Naive thymus-derived CD4-positive, alpha-beta T cell (primary cell): Measurements from ENCODE around the gene ISG20L2. TPM values are rescaled to one million over a fixed set of nuclear protein-coding genes. Genes with fewer than 3 reads are reported as not detected.
A peak's percentile ranks its signal among the peaks of the same experiment; 100 is the strongest.

ENCODE experiments used
- ATAC-seq: fragments of 150-1000 bp; cut with Tn5 transposase; 2 replicates; pipeline ENCODE4 v1.10.0; 2021; ENCODE audit warnings: mild to moderate bottlenecking, moderate library complexity
- CTCF ChIA-PET: fragments of 350-600 bp; sonication (Branson Sonifier 250); formaldehyde crosslinking; loops from one replicate; lab custom pipeline; 2021; ENCODE audit warnings: antibody characterized with exemption; lab: Charles Lee
- POLR2A ChIA-PET: fragments of 350-600 bp; sonication (Branson Sonifier 250); formaldehyde crosslinking; loops from one replicate; lab custom pipeline; 2021; ENCODE audit warnings: antibody characterized with exemption, inconsistent platforms; lab: Charles Lee
- DNase-seq, 9 donors: peaks; one replicate each; pipeline versions ENCODE4 v3.0.0 to v3.0.0-alpha.2; 2020 to 2022; ENCODE audit warnings: mixed read lengths in 1 of 9
- H3K27ac ChIP-seq: one replicate; pipeline ENCODE4 v1.7.0; 2013; ENCODE audit warnings: mild to moderate bottlenecking, low read depth, low read length, moderate library complexity
- H3K27me3 ChIP-seq, 2 donors: one replicate each; pipeline ENCODE4 v1.7.0; 2013; ENCODE audit warnings: low read length in 2 of 2, mild to moderate bottlenecking in 2 of 2, moderate library complexity in 2 of 2; ENCODE audit not compliant: control insufficient read depth in 2 of 2, insufficient read depth in 2 of 2
- H3K36me3 ChIP-seq, 3 experiments: 1 replicate in 2 of 3; 2 replicates in 1 of 3; pipeline ENCODE4 v1.7.0; 2013; ENCODE audit warnings: low read length in 3 of 3, mild to moderate bottlenecking in 3 of 3, moderate library complexity in 1 of 3; ENCODE audit not compliant: insufficient read depth in 3 of 3, control insufficient read depth in 2 of 3
- H3K4me1 ChIP-seq, 2 donors: one replicate each; pipeline ENCODE4 v1.7.0; 2013; ENCODE audit warnings: low read length in 2 of 2, mild to moderate bottlenecking in 2 of 2, moderate library complexity in 1 of 2; ENCODE audit not compliant: control insufficient read depth in 2 of 2, insufficient read depth in 2 of 2
- H3K4me3 ChIP-seq: 2 replicates; pipeline ENCODE4 v1.7.0; 2013; ENCODE audit warnings: mild to moderate bottlenecking, low read length
- H3K9me3 ChIP-seq, 3 experiments: 1 replicate in 2 of 3; 2 replicates in 1 of 3; pipeline ENCODE4 v1.7.0; 2013; ENCODE audit warnings: low read length in 3 of 3; ENCODE audit not compliant: control insufficient read depth in 2 of 3
- H3K27ac Mint-ChIP-seq, 9 donors: one replicate each; pipeline ENCODE4 v1.8.0; 2020 to 2022; ENCODE audit warnings: mixed read lengths in 9 of 9, mild to moderate bottlenecking in 8 of 9, moderate library complexity in 5 of 9, inconsistent platforms in 2 of 9
- H3K27me3 Mint-ChIP-seq, 5 donors: one replicate each; pipeline ENCODE4 v1.8.0; 2021 to 2022; ENCODE audit warnings: mixed read lengths in 5 of 5, mild to moderate bottlenecking in 1 of 5
- H3K36me3 Mint-ChIP-seq, 5 donors: one replicate each; pipeline ENCODE4 v1.8.0; 2020 to 2022; ENCODE audit warnings: mixed read lengths in 5 of 5, mild to moderate bottlenecking in 3 of 5, inconsistent platforms in 1 of 5
- H3K4me1 Mint-ChIP-seq, 7 donors: one replicate each; pipeline ENCODE4 v1.8.0; 2020 to 2022; ENCODE audit warnings: mixed read lengths in 7 of 7, mild to moderate bottlenecking in 3 of 7, inconsistent platforms in 1 of 7
- H3K4me3 Mint-ChIP-seq, 10 donors: one replicate each; pipeline ENCODE4 v1.8.0; 2020 to 2022; ENCODE audit warnings: mild to moderate bottlenecking in 10 of 10, mixed read lengths in 10 of 10, moderate library complexity in 6 of 10, inconsistent platforms in 2 of 10
- H3K9me3 Mint-ChIP-seq, 11 donors: one replicate each; pipeline ENCODE4 v1.8.0; 2020 to 2022; ENCODE audit warnings: mixed read lengths in 11 of 11, mild to moderate bottlenecking in 4 of 11, inconsistent platforms in 1 of 11, moderate library complexity in 1 of 11
- intact Hi-C, 2 donors: fragments of 100-400 bp; cut with micrococcal nuclease; formaldehyde crosslinking; loops; one replicate each; pipeline ENCODE4 v1.15.1; 2023
- polyA plus RNA-seq, 2 donors: library from polyadenylated mRNA; unstranded; fragments of 300-500 nt; fragmentation: Illumina TruSeq; gene quantifications; one replicate each; pipeline ENCODE4 v1.2.3, GENCODE V29; 2021
- total RNA-seq, 6 experiments: library from RNA in 5 of 6; stranded (reverse) in 5 of 6; gene quantifications; 1 replicate in 5 of 6; 2 replicates in 1 of 6; pipeline ENCODE4 v1.2.3 and lab custom pipeline; 2021 to 2026

ISG20L2 gene
- total and polyA plus RNA-seq, 7 experiments from 2014 or later: 15.3 to 59.9 (median 45.0) TPM

DNA sequence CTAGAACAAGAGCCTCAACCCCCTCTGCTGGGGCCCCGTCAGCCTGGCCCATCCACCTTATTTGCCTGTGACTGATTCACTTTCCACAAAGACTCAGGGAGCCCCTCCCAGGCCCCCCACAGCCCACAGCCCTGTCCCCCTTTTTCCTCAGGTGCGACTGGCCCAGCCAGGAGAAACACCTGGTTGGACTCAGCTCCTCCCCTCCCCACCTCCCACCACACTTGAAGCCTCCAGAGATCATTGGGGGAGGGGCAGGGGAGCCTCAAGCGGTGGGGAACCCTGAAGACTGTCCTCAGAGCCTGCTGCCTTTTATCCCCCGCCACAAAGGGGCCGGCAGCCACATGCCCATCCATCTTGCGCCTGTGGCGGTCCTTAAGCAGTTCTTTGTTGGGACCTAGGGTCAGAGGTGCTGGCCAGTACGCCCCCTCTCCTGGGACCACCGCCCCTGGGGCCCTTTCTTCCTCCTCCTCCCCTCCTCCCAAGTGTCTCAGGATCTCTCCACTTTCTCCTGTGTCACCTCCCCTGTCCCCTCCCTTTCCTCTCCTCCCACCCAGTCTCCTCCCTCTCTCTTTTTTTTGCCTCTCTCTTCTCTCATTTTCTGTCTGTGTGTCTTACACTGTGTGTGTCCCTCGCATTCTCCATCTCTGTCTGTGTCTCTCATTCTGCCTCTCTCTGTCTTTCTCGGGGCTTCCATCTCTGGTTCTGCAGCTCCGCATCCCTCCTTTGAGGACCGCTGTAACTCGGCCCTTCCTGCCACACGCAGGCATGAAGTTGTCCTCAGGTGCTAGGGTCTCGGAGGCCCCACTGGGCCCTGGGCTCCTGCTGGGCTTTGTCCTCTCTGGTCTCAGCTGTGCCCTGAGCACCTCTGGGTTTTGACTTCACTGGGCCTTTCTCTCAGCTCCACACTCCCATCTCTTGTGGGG, 35.4 kb downstream of the ISG20L2 start:
- Histone ChIP-seq H3K9me3 (no peaks in the 10 kb centered on the region), H3K36me3 (no peaks in the 10 kb centered on the region), H3K27ac (no peak overlapping the region), H3K4me3 (no peak overlapping the region), H3K4me1 (peaks cover 5 to 14% of the 10 kb centered on the region in 2 donors), H3K27me3 (peaks cover 0 to 5% of the 10 kb centered on the region in 2 donors)
- peaks cover 0 to 7% (median 0%) of the 10 kb centered on the region in 5 donors for H3K36me3 Mint-ChIP-seq
- H3K27ac Mint-ChIP-seq: peak overlapping the region in 2 of 9 donors; percentile 53 to 55
- POLR2A ChIA-PET: interaction anchor here (0.5 to 6.7 kb wide), 3 partner anchors 10 to 34 kb away, joined by 3 to 53 read pairs (median 3); partner anchors contain the start of genes ISG20L2 and METTL25B
- DNase-seq: peak in 1 of 9 donors; percentile 30
- CTCF ChIA-PET: interaction anchor here (0.6 to 1.7 kb wide), 4 partner anchors 13 to 35 kb away, joined by 3 to 7 read pairs (median 5); no protein-coding TSS in a partner anchor
- ATAC-seq: peak; percentile 2
- intact Hi-C loops: no loop called here
- no peaks in the 10 kb centered on the region for H3K9me3 Mint-ChIP-seq
- peak overlapping the region in 4 of 10 donors; percentile 5 to 62 (median 50) for H3K4me3 Mint-ChIP-seq
- H3K27me3 Mint-ChIP-seq: peaks cover 53 to 74% (median 60%) of the 10 kb centered on the region in 5 donors
- peaks cover 18 to 30% (median 25%) of the 10 kb centered on the region in 7 donors for H3K4me1 Mint-ChIP-seq

GRCh38 chr1:156692441-156692924, 36.1 kb downstream of the ISG20L2 start:
- Mint-ChIP-seq H3K36me3 (peaks cover 0 to 7% (median 0%) of the 10 kb centered on the region in 5 donors), H3K27me3 (peaks cover 53 to 74% (median 60%) of the 10 kb centered on the region in 5 donors), H3K27ac (peak overlapping the region in 1 of 9 donors; percentile 2), H3K4me3 (peak overlapping the region in 2 of 10 donors; percentile 7 to 62), H3K9me3 (no peaks in the 10 kb centered on the region), H3K4me1 (peaks cover 18 to 30% (median 25%) of the 10 kb centered on the region in 7 donors)
- Histone ChIP-seq H3K4me3 (no peak overlapping the region), H3K9me3 (no peaks in the 10 kb centered on the region), H3K4me1 (peaks cover 5 to 14% of the 10 kb centered on the region in 2 donors), H3K36me3 (no peaks in the 10 kb centered on the region), H3K27me3 (peaks cover 0 to 5% of the 10 kb centered on the region in 2 donors), H3K27ac (no peak overlapping the region)
- ChIA-PET POLR2A (interaction anchor here (0.5 to 6.7 kb wide), 2 partner anchors 28 to 34 kb away, joined by 3 to 53 read pairs; partner anchors contain the start of genes ISG20L2 and METTL25B), CTCF (interaction anchor here (0.6 to 3.6 kb wide), 4 partner anchors 14 to 34 kb away, joined by 3 to 19 read pairs (median 5); no protein-coding TSS in a partner anchor)
- no peak for DNase-seq
- no peak for ATAC-seq
- intact Hi-C loops: no loop called here

DNA sequence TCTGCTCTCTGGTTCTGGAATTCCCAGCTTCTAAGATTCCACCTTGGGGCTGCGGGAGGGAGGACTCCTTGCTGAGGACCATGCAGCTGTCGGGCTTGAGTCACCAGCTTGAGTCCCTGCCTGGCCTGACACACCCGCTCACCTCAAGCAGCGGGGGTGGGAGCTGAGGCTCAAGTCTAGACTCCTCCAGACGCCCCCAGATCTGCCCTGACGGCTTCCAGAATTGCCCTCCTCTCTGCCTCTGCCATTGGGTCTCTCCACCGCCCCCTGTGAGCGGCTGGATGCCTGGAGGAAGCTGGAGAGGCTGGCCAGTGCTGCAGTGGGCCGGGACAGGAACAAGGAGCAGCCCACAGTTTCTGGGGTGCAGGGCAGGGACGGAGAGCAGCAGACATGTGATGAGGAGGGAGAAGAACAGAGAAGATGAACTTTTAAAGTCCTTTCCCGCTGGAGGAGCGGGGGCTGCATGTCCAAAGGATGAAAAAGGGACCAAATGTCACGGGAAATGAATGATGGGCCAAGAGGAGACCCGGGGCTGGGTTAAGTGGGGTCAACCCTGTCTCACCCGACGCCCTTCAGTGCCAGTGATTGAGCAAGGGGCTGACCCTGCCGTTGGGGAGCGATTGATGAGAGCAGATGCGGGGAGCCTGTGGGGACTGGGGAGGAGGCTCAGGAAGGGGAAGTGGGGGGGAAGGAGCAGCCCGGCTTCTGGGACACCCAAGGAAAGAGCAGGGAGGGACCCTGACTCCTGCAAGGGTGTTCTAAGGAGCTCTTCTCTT, 36.7 kb downstream of the ISG20L2 start:
- Mint-ChIP-seq H3K27ac (peak overlapping the region in 1 of 9 donors; percentile 2), H3K36me3 (peaks cover 0 to 3% (median 0%) of the 10 kb centered on the region in 5 donors)
- ATAC-seq: no peak

DNA sequence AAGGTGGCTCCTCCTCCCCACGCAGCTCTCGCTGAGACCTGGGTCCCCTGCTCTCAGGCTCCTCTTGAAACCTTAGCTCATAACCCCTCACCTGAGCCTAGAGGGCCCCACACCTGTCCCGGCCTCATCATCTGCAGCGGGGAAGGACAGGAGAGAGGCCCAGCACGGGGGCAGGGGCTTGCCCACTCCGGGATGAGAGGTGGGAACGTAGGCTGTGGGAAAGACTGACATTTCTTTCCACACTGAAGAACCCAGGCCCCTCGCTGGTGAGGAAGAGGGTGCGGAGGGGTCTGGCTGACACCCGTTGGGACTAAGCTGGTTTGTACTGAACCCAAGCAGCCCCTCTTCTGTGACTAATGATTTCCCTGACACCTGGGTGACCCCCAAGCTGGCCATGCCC, 37.4 kb downstream of the ISG20L2 start:
- Mint-ChIP-seq H3K27ac (no peak overlapping the region), H3K4me1 (peaks cover 17 to 30% (median 25%) of the 10 kb centered on the region in 7 donors), H3K27me3 (peaks cover 43 to 67% (median 51%) of the 10 kb centered on the region in 5 donors), H3K4me3 (no peak overlapping the region), H3K9me3 (no peaks in the 10 kb centered on the region), H3K36me3 (no peaks in the 10 kb centered on the region)
- ATAC-seq (no peak), DNase-seq (no peak)
- CTCF ChIA-PET: interaction anchor here (1.0 to 8.9 kb wide), 8 partner anchors 9 to 199 kb away, joined by 4 to 234 read pairs (median 19); partner anchors contain the start of genes CRABP2, INSRR, ISG20L2 and METTL25B
- Histone ChIP-seq H3K27ac (no peak overlapping the region), H3K36me3 (no peaks in the 10 kb centered on the region), H3K27me3 (peaks cover 0 to 5% of the 10 kb centered on the region in 2 donors), H3K4me1 (peaks cover 5 to 14% of the 10 kb centered on the region in 2 donors), H3K9me3 (no peaks in the 10 kb centered on the region), H3K4me3 (no peak overlapping the region)
- POLR2A ChIA-PET: interaction anchor here (2.5 to 6.7 kb wide), 2 partner anchors 15 to 36 kb away, joined by 13 to 53 read pairs; partner anchors contain the start of genes CRABP2, ISG20L2 and METTL25B
- intact Hi-C loops: no loop called here

More for the DNA sequence above, 36.7 kb downstream of the ISG20L2 start:
- intact Hi-C loops: no loop called here
- Mint-ChIP-seq H3K27me3 (peaks cover 49 to 72% (median 58%) of the 10 kb centered on the region in 5 donors), H3K4me3 (peak overlapping the region in 1 of 10 donors; percentile 7), H3K9me3 (no peaks in the 10 kb centered on the region), H3K4me1 (peaks cover 18 to 30% (median 25%) of the 10 kb centered on the region in 7 donors)
- Histone ChIP-seq H3K9me3 (no peaks in the 10 kb centered on the region), H3K27ac (no peak overlapping the region), H3K4me1 (peaks cover 5 to 14% of the 10 kb centered on the region in 2 donors), H3K27me3 (peaks cover 0 to 5% of the 10 kb centered on the region in 2 donors), H3K36me3 (no peaks in the 10 kb centered on the region), H3K4me3 (no peak overlapping the region)
- POLR2A ChIA-PET: interaction anchor here (6.7 kb wide), 1 partner anchor 35 kb away, joined by 53 read pairs; the partner anchor contains the start of genes ISG20L2 and METTL25B
- CTCF ChIA-PET: interaction anchor here (0.6 to 8.9 kb wide), 7 partner anchors 10 to 34 kb away, joined by 3 to 234 read pairs (median 7); partner anchors contain the start of genes CRABP2, ISG20L2 and METTL25B
- no peak for DNase-seq

- no peaks in the 10 kb centered on the region for H3K36me3 ChIP-seq
- intact Hi-C loops: no loop called here
- H3K4me1 ChIP-seq: peaks cover 5 to 14% of the 10 kb centered on the region in 2 donors
- Mint-ChIP-seq H3K27ac (peak overlapping the region in 1 of 9 donors; percentile 59), H3K4me3 (no peak overlapping the region), H3K36me3 (no peaks in the 10 kb centered on the region), H3K4me1 (peaks cover 17 to 30% (median 25%) of the 10 kb centered on the region in 7 donors), H3K9me3 (no peaks in the 10 kb centered on the region), H3K27me3 (peaks cover 43 to 67% (median 50%) of the 10 kb centered on the region in 5 donors)
- H3K9me3 ChIP-seq: no peaks in the 10 kb centered on the region
- peaks cover 0 to 5% of the 10 kb centered on the region in 2 donors for H3K27me3 ChIP-seq
- no peak for ATAC-seq
- H3K27ac ChIP-seq: no peak overlapping the region
- ChIA-PET POLR2A (interaction anchor here (2.5 to 6.7 kb wide), 2 partner anchors 16 to 36 kb away, joined by 13 to 53 read pairs; partner anchors contain the start of genes CRABP2, ISG20L2 and METTL25B), CTCF (interaction anchor here (1.0 to 8.9 kb wide), 15 partner anchors 8 to 199 kb away, joined by 3 to 234 read pairs (median 8); partner anchors contain the start of genes CRABP2, INSRR, ISG20L2 and METTL25B)
- DNase-seq: no peak
- H3K4me3 ChIP-seq: no peak overlapping the region
Observed at GRCh38 chr1:156690675-156691036, 37.9 kb downstream of the ISG20L2 start.
